Neural cell (in vitro differentiated cells): ENCODE results near the gene DBF4B.

Experiments
- CTCF ChIP-seq: fragments of 450-650 bp; IDR thresholded peaks from 2 replicates; pipeline ENCODE4 v1.5.1; 2014; ENCODE audit warnings: antibody characterized with exemption, mild to moderate bottlenecking, moderate library complexity; ENCODE audit not compliant: poor library complexity, severe bottlenecking
- EZH2 ChIP-seq: fragments of 200-600, 300-800 bp; shearing (Covaris generic), sonication (generic); IDR thresholded peaks from 2 replicates; pipeline ENCODE4 v1.6.1; 2014; ENCODE audit warnings: antibody characterized with exemption, low read length, borderline replicate concordance, mild to moderate bottlenecking; ENCODE audit not compliant: insufficient read depth, poor library complexity, severe bottlenecking
- MXI1 ChIP-seq: fragments of 450-650 bp; conservative IDR thresholded peaks from 2 replicates; pipeline ENCODE4 v1.6.1; 2014; ENCODE audit warnings: antibody characterized with exemption, mild to moderate bottlenecking; ENCODE audit not compliant: poor library complexity, severe bottlenecking
- POLR2AphosphoS5 ChIP-seq: IDR thresholded peaks from 2 replicates; pipeline ENCODE4 v1.6.1; 2012
- RAD21 ChIP-seq: fragments of 450-650 bp; conservative IDR thresholded peaks from 2 replicates; pipeline ENCODE4 v1.6.1; 2014; ENCODE audit warnings: antibody characterized with exemption, mild to moderate bottlenecking, moderate library complexity
- REST ChIP-seq: IDR thresholded peaks from 2 replicates; pipeline ENCODE4 v1.6.1; 2012; ENCODE audit warnings: borderline replicate concordance
- SMC3 ChIP-seq: fragments of 450-650 bp; conservative IDR thresholded peaks from 2 replicates; pipeline ENCODE4 v1.6.1; 2014; ENCODE audit warnings: antibody characterized with exemption, mild to moderate bottlenecking, moderate library complexity; ENCODE audit not compliant: poor library complexity
- TAF1 ChIP-seq: IDR thresholded peaks from 2 replicates; pipeline ENCODE4 v1.6.1; 2012; ENCODE audit warnings: low read depth

GRCh38 chr17:44749980-44750318, 41.5 kb downstream of the DBF4B start:
- TF ChIP-seq TAF1 (no peak), CTCF (no peak), MXI1 (no peak), EZH2 (no peak), POLR2AphosphoS5 (no peak), RAD21 (no peak), SMC3 (no peak), REST (no peak)
